ENCODE results near the gene CCNH. TPM values are rescaled to one million over a fixed set of nuclear protein-coding genes. Genes with fewer than 3 reads are reported as not detected.

Gene CCNH
- total RNA-seq, 3 donors from 2014 or later, result 42.4 to 52.6 (median 48.2) TPM

- Mint-ChIP-seq H3K4me1 (ENCODE audit: low read depth) (peaks cover 39% of the 10 kb centered on the region), H3K9me3 (no peaks in the 10 kb centered on the region), H3K4me3 (peak overlapping the region; percentile 100), H3K36me3 (ENCODE audit: insufficient read depth) (peaks cover 23% of the 10 kb centered on the region), H3K27me3 (ENCODE audit: low read depth) (no peaks in the 10 kb centered on the region)
- ATAC-seq (no peak), DNase-seq (no peak)
These were observed 564 bp upstream of the CCNH start for GRCh38 chr5:87413343-87413645.

GRCh38 chr5:87411973-87412629 lies 629 bp downstream of the CCNH start:
- DNase-seq (peak; percentile 14), ATAC-seq (peak; percentile 41 to 53)
- Mint-ChIP-seq H3K4me1 (ENCODE audit: low read depth) (peaks cover 47% of the 10 kb centered on the region), H3K27me3 (ENCODE audit: low read depth) (no peaks in the 10 kb centered on the region), H3K9me3 (no peaks in the 10 kb centered on the region), H3K36me3 (ENCODE audit: insufficient read depth) (peaks cover 33% of the 10 kb centered on the region), H3K4me3 (peak overlapping the region; percentile 100)

GRCh38 chr5:87411586-87411972 lies 1.2 kb downstream of the CCNH start:
- no peak for DNase-seq
- peak overlapping the region; percentile 100 for H3K4me3 Mint-ChIP-seq
- H3K4me1 Mint-ChIP-seq (ENCODE audit: low read depth), result peaks cover 53% of the 10 kb centered on the region
- H3K36me3 Mint-ChIP-seq (ENCODE audit: insufficient read depth), result peaks cover 39% of the 10 kb centered on the region
- ATAC-seq, result no peak
- H3K9me3 Mint-ChIP-seq, result no peaks in the 10 kb centered on the region
- no peaks in the 10 kb centered on the region for H3K27me3 Mint-ChIP-seq (ENCODE audit: low read depth)

DNA sequence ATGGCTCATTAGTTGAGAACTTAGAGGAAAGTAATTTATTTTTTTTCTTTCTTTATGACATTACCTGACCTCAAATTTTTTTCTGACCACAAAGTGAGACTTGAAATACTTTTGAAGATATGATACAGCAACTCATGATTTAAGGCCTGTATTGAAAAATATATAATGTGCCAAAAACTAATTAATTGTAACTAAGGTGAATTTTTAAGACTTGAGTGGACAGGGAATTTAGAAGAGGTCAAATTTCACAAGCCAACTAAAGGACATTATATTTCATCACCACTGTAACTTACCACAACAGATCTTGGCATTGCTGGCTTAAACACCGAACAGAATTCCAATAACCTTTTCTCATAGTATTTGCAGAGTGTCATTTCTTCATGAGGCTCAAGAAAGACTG lies 1.8 kb downstream of the CCNH start:
- no peak for DNase-seq
- Mint-ChIP-seq H3K36me3 (ENCODE audit: insufficient read depth) (peaks cover 43% of the 10 kb centered on the region), H3K4me1 (ENCODE audit: low read depth) (peaks cover 58% of the 10 kb centered on the region), H3K9me3 (no peaks in the 10 kb centered on the region), H3K27me3 (ENCODE audit: low read depth) (no peaks in the 10 kb centered on the region), H3K4me3 (peak overlapping the region; percentile 100)
- ATAC-seq, result no peak

DNA sequence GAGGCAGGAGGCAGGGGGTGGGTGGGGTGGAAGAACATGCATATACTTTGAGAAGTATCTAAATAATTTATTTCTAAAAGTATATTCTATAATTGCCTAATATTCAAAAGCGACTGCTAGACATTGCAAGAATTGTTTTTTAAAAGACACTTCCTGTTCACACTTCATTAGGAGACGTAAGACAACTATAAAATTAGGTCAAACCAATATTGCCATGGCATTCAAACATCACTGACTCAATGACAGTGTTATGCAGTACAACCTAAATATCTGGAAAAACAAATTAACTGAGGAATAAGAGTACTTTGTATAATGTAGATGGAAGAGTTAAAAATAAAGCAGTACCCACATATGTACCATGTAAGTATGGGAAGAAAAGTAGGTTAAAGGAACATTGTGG lies 4.5 kb downstream of the CCNH start:
- H3K27me3 Mint-ChIP-seq (ENCODE audit: low read depth), result no peaks in the 10 kb centered on the region
- peak overlapping the region; percentile 1 for H3K4me3 Mint-ChIP-seq
- peaks cover 67% of the 10 kb centered on the region for H3K4me1 Mint-ChIP-seq (ENCODE audit: low read depth)
- DNase-seq (no peak), ATAC-seq (no peak)
- H3K9me3 Mint-ChIP-seq, result no peaks in the 10 kb centered on the region
- H3K36me3 Mint-ChIP-seq (ENCODE audit: insufficient read depth), result peaks cover 61% of the 10 kb centered on the region

GRCh38 chr5:87405472-87406155 lies 7.1 kb downstream of the CCNH start:
- no peak for DNase-seq
- Mint-ChIP-seq H3K36me3 (ENCODE audit: insufficient read depth) (peaks cover 65% of the 10 kb centered on the region), H3K4me1 (ENCODE audit: low read depth) (peaks cover 52% of the 10 kb centered on the region), H3K9me3 (no peaks in the 10 kb centered on the region), H3K27me3 (ENCODE audit: low read depth) (no peaks in the 10 kb centered on the region), H3K4me3 (no peak overlapping the region)
- ATAC-seq, result peak in 1 of 2 donors; percentile 36

- H3K9me3 Mint-ChIP-seq, result no peaks in the 10 kb centered on the region
- H3K4me1 Mint-ChIP-seq (ENCODE audit: low read depth), result peaks cover 53% of the 10 kb centered on the region
- no peaks in the 10 kb centered on the region for H3K27me3 Mint-ChIP-seq (ENCODE audit: low read depth)
- no peak overlapping the region for H3K4me3 Mint-ChIP-seq
- DNase-seq, result no peak
- ATAC-seq, result no peak
- peaks cover 68% of the 10 kb centered on the region for H3K36me3 Mint-ChIP-seq (ENCODE audit: insufficient read depth)
These were observed 8.4 kb downstream of the CCNH start for GRCh38 chr5:87404359-87404758.

DNA sequence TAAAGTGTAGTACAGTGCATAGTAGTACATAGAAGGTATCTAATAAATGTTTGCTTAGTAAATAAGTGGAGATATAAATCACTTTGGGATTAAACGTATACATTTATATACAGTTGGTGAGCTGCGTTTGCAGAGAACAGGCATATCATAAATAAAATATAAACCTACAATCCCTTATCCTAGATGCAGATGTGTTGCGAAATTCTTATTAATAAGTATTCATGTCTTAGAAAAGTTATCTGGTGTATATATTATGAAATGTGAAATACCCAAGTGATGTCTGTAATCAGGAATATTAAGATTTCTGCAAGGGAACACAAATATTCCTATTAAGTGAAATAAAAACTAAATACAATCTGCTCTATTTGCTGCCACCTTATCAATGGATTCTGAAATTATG lies 8.8 kb downstream of the CCNH start:
- Mint-ChIP-seq H3K9me3 (no peaks in the 10 kb centered on the region), H3K4me3 (no peak overlapping the region), H3K36me3 (ENCODE audit: insufficient read depth) (peaks cover 65% of the 10 kb centered on the region), H3K27me3 (ENCODE audit: low read depth) (no peaks in the 10 kb centered on the region), H3K4me1 (ENCODE audit: low read depth) (peaks cover 50% of the 10 kb centered on the region)
- no peak for DNase-seq
- no peak for ATAC-seq

- no peaks in the 10 kb centered on the region for H3K27me3 Mint-ChIP-seq (ENCODE audit: low read depth)
- DNase-seq (no peak), ATAC-seq (peak in 1 of 2 donors; percentile 35)
- no peaks in the 10 kb centered on the region for H3K9me3 Mint-ChIP-seq
- H3K4me3 Mint-ChIP-seq, result no peak overlapping the region
- peaks cover 47% of the 10 kb centered on the region for H3K4me1 Mint-ChIP-seq (ENCODE audit: low read depth)
- peaks cover 62% of the 10 kb centered on the region for H3K36me3 Mint-ChIP-seq (ENCODE audit: insufficient read depth)
These were observed 9.3 kb downstream of the CCNH start for GRCh38 chr5:87403409-87403808.

DNA sequence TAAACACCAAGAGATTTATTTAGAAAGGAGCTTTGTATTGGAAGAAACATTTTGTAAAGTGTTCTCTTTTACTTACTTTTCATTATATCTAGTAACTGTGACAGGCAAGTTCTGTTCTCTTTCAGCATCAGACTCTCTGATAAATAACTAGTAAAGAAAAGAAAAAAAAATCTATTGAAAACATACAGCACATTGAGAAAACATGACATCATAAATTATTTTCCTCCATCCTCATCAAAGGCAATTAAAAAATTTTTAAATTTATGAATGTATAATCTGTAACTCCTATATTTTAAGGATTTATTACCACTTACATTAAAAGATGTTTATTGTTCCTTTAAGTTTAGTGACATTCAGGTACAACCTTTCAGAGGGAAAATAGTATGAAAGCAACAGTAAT lies 11.1 kb downstream of the CCNH start:
- no peak for DNase-seq
- no peak for ATAC-seq
- H3K9me3 Mint-ChIP-seq, result no peaks in the 10 kb centered on the region
- H3K4me1 Mint-ChIP-seq (ENCODE audit: low read depth), result peaks cover 38% of the 10 kb centered on the region
- no peaks in the 10 kb centered on the region for H3K27me3 Mint-ChIP-seq (ENCODE audit: low read depth)
- peaks cover 47% of the 10 kb centered on the region for H3K36me3 Mint-ChIP-seq (ENCODE audit: insufficient read depth)
- no peak overlapping the region for H3K4me3 Mint-ChIP-seq

GRCh38 chr5:87400305-87400899 lies 12.3 kb downstream of the CCNH start:
- DNase-seq, result no peak
- no peak overlapping the region for H3K4me3 Mint-ChIP-seq
- H3K9me3 Mint-ChIP-seq, result no peaks in the 10 kb centered on the region
- peak; percentile 58 to 71 for ATAC-seq
- peaks cover 39% of the 10 kb centered on the region for H3K36me3 Mint-ChIP-seq (ENCODE audit: insufficient read depth)
- no peaks in the 10 kb centered on the region for H3K27me3 Mint-ChIP-seq (ENCODE audit: low read depth)
- peaks cover 31% of the 10 kb centered on the region for H3K4me1 Mint-ChIP-seq (ENCODE audit: low read depth)

GRCh38 chr5:87399720-87400119 lies 13.0 kb downstream of the CCNH start:
- H3K36me3 Mint-ChIP-seq (ENCODE audit: insufficient read depth), result peaks cover 39% of the 10 kb centered on the region
- peaks cover 33% of the 10 kb centered on the region for H3K4me1 Mint-ChIP-seq (ENCODE audit: low read depth)
- no peak for DNase-seq
- no peaks in the 10 kb centered on the region for H3K27me3 Mint-ChIP-seq (ENCODE audit: low read depth)
- no peak overlapping the region for H3K4me3 Mint-ChIP-seq
- no peak for ATAC-seq
- H3K9me3 Mint-ChIP-seq, result no peaks in the 10 kb centered on the region

DNA sequence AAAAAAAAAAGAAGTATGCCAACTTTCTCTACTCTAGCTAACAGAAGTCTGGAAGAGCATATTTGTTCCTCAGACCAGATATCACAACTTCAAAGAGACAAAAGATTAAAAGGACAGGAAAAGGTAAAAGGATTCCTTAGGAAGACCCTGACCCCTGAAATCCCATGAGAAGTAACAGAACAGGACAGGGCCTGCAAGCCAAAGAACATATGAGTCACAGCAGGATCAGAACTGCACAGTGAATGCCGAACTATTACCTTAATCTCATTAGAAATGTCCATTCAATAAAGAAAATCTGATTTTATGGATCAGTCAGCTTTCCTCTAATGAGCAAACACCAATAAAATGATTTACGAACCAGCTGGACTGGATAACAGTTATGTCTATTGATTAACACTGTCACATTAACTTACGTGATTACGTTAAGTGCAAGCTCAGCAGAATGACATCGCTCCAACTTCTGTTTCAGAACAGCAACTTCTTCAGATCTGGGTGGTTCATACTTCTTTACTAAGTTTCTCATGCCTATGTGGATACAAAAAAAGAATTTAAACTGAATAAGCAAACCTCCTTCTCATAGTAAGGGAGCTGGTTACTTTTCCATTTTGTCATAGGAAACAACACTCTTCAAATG lies 13.6 kb downstream of the CCNH start:
- ATAC-seq (no peak), DNase-seq (no peak)
- H3K4me3 Mint-ChIP-seq, result no peak overlapping the region
- H3K9me3 Mint-ChIP-seq, result no peaks in the 10 kb centered on the region
- no peaks in the 10 kb centered on the region for H3K27me3 Mint-ChIP-seq (ENCODE audit: low read depth)
- H3K4me1 Mint-ChIP-seq (ENCODE audit: low read depth), result peaks cover 26% of the 10 kb centered on the region
- peaks cover 40% of the 10 kb centered on the region for H3K36me3 Mint-ChIP-seq (ENCODE audit: insufficient read depth)

DNA sequence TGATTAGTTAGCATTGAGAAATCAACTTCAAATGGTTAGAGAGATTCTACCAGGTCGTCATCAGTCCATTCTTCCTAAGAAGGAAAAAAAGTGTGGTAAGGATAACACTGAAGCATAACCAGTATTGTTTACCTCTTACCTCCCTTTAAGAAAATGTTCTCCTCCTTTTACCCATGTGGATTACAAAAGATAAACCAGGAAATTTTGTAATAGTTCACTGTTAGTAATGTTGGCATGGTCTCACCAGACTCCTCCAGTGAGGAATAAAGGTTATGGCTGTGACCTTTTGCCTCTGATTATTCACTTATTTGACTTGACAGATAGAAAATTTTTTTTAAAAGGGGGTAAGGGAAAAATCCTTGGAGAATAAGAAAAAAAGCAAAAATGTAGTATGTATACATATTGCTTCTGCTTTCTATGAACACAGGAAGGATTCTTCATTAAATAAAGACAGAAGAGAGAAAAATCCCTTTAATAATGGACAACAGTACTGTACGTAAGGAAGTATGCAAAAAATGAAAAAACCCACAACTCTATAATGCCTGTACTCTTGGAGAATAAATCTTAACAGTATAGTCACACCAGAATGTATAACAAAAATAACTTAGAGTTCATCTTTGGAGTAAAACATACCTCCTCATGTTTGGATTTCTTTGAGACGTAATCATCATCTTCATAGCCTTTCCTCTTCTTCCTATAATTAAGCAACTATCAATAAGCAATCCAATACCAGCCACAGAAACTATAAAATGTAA lies 18.1 kb downstream of the CCNH start:
- no peak for ATAC-seq
- H3K4me1 Mint-ChIP-seq (ENCODE audit: low read depth), result peaks cover 27% of the 10 kb centered on the region
- peaks cover 47% of the 10 kb centered on the region for H3K36me3 Mint-ChIP-seq (ENCODE audit: insufficient read depth)
- DNase-seq, result no peak
- no peaks in the 10 kb centered on the region for H3K27me3 Mint-ChIP-seq (ENCODE audit: low read depth)
- no peak overlapping the region for H3K4me3 Mint-ChIP-seq
- H3K9me3 Mint-ChIP-seq, result no peaks in the 10 kb centered on the region
